Kasumi-1 (cell line): ENCODE results near the gene TAGAP.
A peak's percentile ranks its signal among the peaks of the same experiment; 100 is the strongest.
"Not testable (repeated sequence)": the region's sequence is repeated elsewhere in the genome, so short reads cannot be mapped to it uniquely, and the experiment has no call there.

Experiments
- DNase-seq, 2 experiments: peaks; one replicate each; lab custom pipeline; 2025; lab: John Stamatoyannopoulos, UW

Gene TAGAP

GRCh38 chr6:159012201-159012600 is 32.6 kb downstream of the TAGAP start:
- no peak for DNase-seq

DNA sequence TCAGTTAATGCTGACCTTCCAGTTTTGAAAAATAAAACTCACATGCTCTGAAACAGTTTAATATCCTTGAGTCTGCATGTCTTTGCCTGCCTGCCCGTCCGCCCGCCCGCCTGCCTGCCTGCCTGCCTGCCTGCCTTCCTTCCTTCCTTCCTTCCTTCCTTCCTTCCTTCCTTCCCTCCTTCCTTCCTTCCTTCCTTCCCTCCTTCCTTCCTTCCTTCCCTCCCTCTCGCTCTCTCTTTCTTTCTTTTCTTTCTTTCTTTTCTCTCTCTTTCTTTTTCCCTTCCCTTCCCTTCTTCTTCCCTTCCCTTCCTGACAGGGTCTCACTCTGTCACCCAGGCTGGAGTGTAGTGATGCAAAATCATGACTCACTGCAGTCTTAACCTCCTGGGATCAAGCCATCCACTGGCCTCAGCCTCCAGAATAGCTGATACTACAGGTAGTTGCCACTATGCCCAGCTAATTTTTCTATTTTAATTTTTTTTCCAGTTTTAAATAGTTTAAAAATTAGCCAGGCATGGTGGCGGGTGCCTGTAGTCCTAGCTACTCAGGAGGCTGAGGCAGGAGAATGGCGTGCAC is 34.7 kb downstream of the TAGAP start:
- DNase-seq = not testable (repeated sequence)

GRCh38 chr6:159008656-159009288 is 36.0 kb downstream of the TAGAP start:
- DNase-seq = peak; percentile 42 to 54

DNA sequence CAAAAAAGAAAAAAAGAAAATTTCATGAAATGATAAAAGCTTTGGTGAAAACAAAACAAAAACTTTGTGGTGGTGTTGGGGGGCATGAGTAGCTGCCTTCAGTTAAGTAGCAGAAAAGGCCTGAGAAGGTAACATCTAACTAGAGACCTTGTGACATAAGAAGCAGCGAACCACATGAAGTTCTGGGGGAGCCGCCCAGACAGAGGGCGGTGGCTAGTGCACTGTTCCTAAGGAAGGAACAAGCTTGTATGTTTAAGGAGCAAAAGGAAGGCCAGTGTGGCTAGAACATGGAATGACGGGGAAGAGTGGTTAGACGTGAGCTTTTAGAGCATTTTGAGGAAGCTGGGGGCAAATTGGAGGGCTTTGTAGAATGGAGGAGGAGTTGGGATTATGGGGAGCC is 37.3 kb downstream of the TAGAP start:
- DNase-seq = no peak

GRCh38 chr6:159005436-159005835 is 39.4 kb downstream of the TAGAP start:
- DNase-seq = no peak

GRCh38 chr6:159004592-159004991 is 40.2 kb downstream of the TAGAP start:
- DNase-seq = no peak

DNA sequence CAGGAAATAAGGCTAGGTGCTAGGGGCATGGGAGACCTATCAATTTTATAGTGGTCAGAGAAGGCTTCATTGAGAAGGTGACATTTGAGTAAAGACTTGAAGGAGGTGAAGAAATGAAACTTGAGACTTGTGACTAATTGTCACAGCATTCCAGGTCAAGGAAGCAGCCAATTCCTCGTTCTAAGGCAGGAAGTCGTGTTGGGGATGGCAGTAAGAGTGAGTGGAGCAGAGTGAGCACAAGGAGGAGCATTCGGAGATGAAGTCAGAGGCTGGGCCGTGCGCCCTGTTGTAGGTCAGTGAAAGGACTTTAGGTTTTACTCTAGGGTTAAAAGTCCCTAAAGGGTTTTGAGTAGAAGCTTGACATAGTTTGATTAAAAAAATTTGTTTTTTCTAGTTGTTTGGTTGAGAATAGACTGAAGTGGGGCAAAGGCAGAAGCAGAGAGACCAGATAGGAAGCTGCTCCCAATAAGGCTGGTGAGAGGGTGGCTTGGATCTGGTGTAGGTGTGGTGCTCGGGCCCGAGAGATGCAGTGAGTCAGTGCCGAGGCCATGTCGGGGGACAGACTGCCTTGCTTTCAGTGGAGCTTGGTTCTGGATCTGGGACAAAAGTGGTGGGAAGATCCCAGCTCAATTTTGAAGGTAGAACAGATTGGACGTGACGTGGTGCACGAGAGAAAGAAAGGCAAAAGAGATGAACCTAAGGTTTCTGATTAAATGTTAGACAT is 42.2 kb downstream of the TAGAP start:
- no peak for DNase-seq

DNA sequence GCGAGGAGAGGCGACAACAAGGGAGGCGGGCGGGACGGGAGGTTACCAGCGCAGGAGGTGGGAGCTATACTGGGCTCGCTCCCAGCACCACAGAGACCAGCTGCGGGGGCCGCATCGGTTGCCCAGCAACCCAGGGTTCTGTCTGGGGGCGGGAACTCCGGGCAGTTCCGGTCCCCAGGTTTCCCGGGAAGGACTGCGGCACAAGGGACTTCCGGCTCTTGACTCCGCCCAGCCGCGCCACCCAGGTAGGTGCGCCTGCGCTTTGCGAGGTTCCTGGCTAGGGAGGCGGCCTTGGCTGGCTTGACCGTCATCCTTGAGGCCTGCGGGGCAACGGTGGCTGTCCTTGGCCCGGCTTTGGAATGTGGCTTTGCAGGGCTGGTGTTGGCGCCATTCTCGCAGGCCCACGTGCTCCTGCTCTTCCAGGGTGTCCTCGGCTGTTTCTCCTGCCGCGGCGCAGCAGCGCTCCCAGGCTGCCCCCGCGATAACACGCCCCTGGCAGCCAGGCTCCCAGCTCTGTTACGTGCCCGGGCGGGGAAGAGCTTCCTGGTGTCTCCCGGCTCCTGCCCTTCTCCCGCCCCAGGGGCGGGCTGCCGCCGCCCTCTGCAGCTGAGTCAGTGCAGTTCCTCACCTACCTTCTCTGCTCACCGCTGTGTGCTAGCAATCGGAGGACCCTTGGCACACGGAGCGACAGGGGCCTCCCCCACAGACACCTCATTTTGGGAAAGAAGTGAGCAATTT is 45.0 kb downstream of the TAGAP start, which contains the start of gene RSPH3:
RSPH3 (minus strand) TSS at position 537 of the 738 bp plus-strand sequence. CDS start 652 bp downstream, outside the sequence.
- peak; percentile 82 to 90 for DNase-seq

GRCh38 chr6:158999154-158999665 is 45.6 kb downstream of the TAGAP start:
- DNase-seq = no peak

DNA sequence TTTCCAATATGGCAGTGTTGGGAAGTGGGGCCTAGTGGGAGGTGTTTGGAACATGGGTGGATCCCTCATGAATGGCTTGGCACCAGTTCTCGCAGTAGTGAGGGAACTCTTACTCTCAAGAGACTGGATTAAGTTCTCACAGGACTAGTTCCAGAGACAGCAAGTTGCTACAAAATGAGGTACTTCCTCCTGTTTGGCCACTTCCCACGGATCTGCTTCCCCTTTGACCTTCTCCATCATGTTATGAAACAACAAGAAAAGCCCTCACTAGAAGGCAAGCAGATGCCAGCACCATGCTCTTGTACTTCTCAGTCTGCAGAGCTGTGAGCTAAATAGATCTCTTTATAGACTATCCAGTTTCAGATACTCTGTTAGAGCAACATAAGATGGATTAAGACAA is 47.9 kb downstream of the TAGAP start:
- DNase-seq = peak in 1 of 2 experiments; percentile 7

- no peak for DNase-seq
These were observed 51.2 kb downstream of the TAGAP start for GRCh38 chr6:158993639-158994038.

DNA sequence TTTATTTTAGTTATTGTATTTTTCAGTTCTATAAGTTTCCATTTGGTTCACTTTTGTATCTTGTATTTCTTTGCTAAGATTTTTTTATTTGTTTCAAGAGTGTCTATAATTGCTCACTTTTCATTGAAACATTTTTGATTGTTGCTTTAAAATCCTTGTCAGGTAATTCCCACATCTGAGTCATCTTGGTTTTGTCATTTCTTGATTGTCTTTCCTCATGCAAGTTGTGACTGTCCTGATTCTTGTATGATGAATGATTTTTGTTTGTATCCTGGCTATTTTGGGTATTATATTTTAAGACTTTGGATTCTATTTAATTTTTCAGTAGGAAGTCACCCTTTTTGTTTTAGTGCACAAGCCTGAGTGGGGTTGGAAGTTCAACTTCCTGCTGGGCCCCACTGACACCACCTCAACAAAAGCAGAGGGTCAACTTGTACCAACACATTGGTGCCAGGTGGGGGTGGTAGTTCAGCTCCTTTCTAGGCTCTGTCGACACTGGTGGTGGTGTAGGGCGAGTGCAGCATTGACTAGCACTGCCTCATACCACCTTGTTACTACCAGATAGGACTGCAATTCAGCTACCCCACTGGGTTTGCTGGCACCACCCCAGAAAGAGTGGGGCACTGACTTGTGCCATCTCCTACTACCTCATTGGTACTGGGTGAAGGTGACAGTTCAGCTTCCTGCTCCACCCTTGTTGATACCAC is 53.6 kb downstream of the TAGAP start:
- DNase-seq = no peak

- not testable (repeated sequence) for DNase-seq
These were observed 55.1 kb downstream of the TAGAP start for GRCh38 chr6:158989711-158990110.

DNA sequence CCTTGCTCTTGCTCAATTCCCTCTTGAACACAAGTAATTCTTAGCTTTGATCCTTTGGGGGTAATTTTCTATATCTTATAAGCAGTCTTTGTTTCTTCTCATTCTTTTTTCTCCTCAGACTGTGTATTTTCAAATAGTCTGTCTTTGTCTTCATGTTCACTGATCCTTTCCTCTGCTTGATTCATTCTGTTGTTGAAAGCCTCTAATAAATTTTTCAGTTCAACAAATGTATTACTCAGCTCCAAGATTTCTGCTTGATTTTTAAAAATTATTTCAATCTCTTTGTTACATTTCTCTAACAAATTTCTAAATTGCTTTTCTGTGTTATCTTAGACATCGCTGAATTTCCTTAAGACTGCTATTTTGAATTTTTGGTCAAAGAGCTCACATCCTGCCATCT is 56.3 kb downstream of the TAGAP start:
- DNase-seq = no peak

DNA sequence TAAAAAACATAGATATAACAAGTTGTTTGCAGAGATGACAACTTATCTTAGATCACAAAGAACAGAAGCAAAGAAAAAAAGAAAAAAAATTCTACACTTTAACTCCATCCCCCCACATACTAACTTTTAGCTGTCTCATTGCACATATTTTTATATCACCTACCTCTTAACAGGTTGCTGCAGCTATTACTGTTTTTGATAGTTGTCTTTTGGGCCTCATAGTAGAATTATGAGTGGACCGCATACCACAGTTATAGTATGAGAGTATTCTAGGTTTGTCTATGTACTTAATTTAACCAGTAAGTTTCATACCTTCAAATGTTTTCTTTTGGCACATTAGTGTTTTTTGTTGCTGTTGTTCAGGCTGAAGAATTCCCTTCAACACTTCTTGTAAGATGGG is 57.1 kb downstream of the TAGAP start:
- DNase-seq = no peak
